ENCODE measurements around the gene SCN5A.

- TF ChIP-seq CTCF (IDR thresholded peaks at IDR 0.05) (no peak), POLR2A (IDR thresholded peaks at IDR 0.05) (no peak)
Measured at GRCh38 chr3:38648024-38648658, 1.3 kb downstream of the SCN5A start.
